Fibroblast of the conjunctiva (primary cell): ENCODE results near the gene EPDR1.
A peak's percentile ranks its signal among the peaks of the same experiment; 100 is the strongest.
"Not testable (repeated sequence)": the region's sequence is repeated elsewhere in the genome, so short reads cannot be mapped to it uniquely, and the experiment has no call there.

ENCODE experiments used
- DNase-seq: peaks from one replicate; pipeline ENCODE4 v3.0.0-alpha.2; 2010; ENCODE audit warnings: low read depth

Gene EPDR1

GRCh38 chr7:37928878-37929277 is 8.4 kb downstream of the EPDR1 start:
- no peak for DNase-seq

- no peak for DNase-seq
These were observed 9.9 kb downstream of the EPDR1 start for GRCh38 chr7:37930226-37930948.

- no peak for DNase-seq
These were observed 12.1 kb downstream of the EPDR1 start for GRCh38 chr7:37932543-37932942.

- DNase-seq, result no peak
These were observed 12.7 kb downstream of the EPDR1 start for GRCh38 chr7:37933018-37933566.

GRCh38 chr7:37942934-37943610 is 22.6 kb downstream of the EPDR1 start:
- peak; percentile 46 for DNase-seq

- no peak for DNase-seq
These were observed 23.7 kb downstream of the EPDR1 start for GRCh38 chr7:37943905-37944736.

GRCh38 chr7:37944737-37945054 is 24.3 kb downstream of the EPDR1 start:
- DNase-seq, result no peak

GRCh38 chr7:37945336-37945735 is 24.9 kb downstream of the EPDR1 start:
- DNase-seq, result peak; percentile 33

GRCh38 chr7:37947138-37947940 is 26.9 kb downstream of the EPDR1 start:
- no peak for DNase-seq

- DNase-seq, result no peak
These were observed 27.4 kb downstream of the EPDR1 start for GRCh38 chr7:37947941-37948210.

GRCh38 chr7:37952240-37952639 is 31.8 kb downstream of the EPDR1 start:
- DNase-seq, result no peak

GRCh38 chr7:37954217-37954616 is 33.8 kb downstream of the EPDR1 start:
- DNase-seq, result not testable (repeated sequence)

GRCh38 chr7:37956791-37957190 is 36.4 kb downstream of the EPDR1 start:
- no peak for DNase-seq

- no peak for DNase-seq
These were observed 37.0 kb downstream of the EPDR1 start for GRCh38 chr7:37957221-37957970.

GRCh38 chr7:37960483-37960882 is 40.0 kb downstream of the EPDR1 start:
- no peak for DNase-seq

- DNase-seq, result no peak
These were observed 40.8 kb downstream of the EPDR1 start for GRCh38 chr7:37961251-37961650.

GRCh38 chr7:37964196-37964595 is 43.8 kb downstream of the EPDR1 start:
- no peak for DNase-seq

- DNase-seq, result no peak
These were observed 49.8 kb downstream of the EPDR1 start for GRCh38 chr7:37970211-37970610.

GRCh38 chr7:37971491-37971890 is 51.1 kb downstream of the EPDR1 start:
- DNase-seq, result no peak

- DNase-seq, result no peak
These were observed 53.5 kb downstream of the EPDR1 start for GRCh38 chr7:37973915-37974314.

GRCh38 chr7:37974711-37975110 is 54.3 kb downstream of the EPDR1 start:
- DNase-seq, result no peak
